Measurements from ENCODE around the gene GABRG3.

GABRG3 gene

DNA sequence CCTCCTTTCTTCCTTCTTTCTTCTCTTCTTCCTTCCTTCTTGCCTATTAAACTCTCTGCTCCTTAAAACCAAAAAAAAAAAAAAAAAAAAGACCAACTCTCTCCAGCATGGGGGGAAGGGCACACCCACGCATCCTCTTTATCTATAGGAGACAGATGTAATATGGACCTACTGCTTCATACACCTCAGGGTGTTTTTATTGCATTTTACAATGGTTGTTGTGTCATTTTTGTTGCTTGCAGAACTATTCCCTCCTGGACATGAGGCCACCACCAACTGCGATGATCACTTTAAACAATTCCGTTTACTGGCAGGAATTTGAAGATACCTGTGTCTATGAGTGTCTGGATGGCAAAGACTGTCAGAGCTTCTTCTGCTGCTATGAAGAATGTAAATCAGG lies 561.4 kb downstream of the GABRG3 start:
- DNase-seq = no peak

DNA sequence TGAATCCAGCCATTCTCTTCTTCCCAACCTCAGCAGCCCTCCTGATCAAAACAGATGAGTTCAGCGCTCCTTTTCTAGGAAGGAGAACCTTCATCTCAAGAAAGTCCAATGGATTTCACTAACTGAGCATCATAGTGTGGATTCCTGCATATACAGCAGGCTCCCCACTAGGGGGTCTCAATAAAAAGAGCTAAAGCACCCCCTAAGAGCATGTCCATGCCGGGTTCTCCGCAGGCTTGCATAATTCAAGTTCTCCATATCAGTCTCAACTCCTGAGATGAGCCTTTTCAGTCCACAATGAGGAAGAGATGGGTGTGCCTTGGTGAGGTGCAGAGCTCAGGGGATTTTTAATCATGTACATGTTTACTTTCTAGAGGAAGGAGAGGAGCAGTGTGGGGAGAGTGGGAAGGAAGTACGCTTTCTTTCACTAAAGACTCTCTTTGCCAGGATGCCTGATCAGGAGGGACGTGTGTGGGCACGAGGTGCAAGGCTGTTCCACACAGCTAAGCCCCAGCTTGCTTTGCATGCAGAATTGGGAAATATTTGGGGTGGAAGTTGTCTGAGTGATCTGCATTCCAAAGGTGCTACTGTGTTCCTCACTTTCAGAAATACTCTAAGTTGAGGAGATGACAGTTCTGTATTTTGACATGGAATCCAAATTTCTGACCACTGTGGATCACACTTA lies 564.6 kb downstream of the GABRG3 start:
- no peak for DNase-seq

DNA sequence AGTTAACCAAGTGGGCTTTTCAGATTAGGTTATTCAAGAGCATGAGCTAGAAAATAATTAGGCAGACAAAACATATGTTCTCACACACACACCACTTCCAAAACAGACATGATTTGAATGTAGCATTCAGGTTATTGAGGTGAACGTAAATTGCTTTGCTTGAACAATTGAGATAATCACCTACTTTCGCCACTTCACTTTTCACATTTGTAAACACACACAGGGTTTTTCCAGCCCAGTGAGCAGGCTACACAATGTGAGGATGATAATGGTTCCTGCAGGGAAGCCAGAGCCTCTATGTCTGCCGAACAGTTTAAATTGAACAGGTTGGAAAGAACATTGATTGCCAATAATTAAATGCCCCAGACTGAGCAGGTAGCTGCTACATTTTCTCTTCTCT lies 567.3 kb downstream of the GABRG3 start:
- no peak for DNase-seq

DNA sequence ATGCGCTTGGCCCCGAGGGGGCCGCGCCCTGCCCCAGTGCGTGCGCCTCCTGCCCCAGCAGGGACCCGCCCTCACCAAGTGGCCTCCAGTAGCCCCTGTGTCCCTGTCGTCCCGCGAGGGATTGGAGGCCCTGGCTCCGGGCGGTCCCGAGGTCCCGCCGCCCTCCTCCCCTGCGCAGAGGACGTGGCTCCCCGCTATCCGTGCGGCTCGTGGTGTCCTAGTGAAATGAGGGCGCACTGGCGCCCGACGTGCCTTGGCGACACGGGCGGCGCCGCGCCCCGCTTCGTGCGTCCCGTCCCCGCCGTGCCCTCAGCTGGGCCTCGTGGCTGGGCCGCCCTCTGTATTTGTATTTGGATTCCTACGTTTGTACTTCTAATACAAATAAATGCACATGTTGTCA lies 570.6 kb downstream of the GABRG3 start:
- DNase-seq = no peak

DNA sequence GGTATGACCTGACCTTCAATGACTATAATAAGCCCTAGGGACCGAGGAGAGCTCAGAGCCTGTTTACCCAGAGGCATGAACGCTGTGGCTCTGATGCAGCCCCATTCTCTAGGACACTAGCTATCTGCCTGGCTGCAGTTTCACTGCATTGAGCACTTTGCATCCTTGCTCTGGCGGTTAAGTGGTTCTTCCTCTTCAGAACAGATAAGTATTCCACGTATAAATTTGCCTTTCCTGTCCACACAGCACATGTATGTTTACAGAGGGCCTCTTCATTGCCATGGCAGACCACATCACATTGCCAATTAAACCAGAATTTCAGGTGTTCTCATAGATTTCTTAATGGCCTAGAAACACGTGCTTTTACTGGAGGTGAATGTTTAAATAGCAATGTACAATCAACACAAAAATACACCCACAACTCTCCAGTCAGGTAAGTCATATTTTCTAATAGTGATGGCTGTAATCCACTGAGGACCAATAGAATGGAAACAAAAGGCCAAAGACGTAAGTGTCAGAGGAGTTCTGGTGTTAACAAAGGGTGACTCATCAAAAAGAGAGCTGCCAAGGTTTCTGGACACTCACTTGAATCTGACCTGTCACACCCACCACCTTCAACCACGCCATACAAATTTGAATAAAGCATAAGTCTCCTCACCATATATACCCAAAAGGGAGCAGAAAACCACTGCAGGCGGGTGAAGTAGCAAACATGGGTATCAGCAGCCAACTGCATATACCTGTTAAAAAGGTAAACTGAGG lies 574.7 kb downstream of the GABRG3 start:
- DNase-seq = no peak

DNA sequence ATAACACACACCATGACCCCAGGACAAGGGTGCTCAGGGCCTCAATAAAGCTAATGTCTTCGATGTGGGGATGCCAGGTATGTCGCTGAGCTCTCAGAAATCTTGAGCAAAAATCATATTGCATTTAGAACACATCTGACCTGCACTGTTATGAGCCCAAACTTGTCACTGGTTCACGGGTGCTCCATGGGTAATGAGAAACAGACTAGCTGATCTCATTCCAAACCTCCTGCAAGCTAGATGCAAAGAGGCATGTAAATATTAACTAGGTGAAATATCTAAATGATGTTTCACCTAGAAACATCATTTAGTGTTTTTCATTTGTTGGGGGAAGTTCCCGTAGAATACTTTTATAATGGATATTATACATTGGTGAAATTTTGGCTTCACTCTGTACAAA lies 578.8 kb downstream of the GABRG3 start:
- DNase-seq = no peak

DNA sequence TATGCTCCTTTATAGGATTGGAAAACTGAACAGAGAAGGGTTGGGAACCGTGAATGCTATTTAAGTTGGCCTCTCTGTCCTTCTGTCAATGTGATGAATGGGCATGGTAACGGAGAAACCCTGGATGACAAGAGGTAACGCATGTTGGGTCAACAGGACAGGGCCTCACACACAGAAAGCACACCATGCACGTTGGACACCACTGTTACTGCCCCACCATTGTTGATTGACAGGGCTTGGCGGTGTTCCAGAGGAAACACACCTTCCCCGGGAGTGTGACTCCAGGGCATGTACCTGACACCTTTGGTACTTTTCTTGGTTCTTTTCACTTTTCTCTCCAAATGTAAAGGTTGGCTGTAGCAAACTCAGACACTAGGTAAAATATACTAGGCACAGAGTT lies 579.7 kb downstream of the GABRG3 start:
- DNase-seq = no peak

DNA sequence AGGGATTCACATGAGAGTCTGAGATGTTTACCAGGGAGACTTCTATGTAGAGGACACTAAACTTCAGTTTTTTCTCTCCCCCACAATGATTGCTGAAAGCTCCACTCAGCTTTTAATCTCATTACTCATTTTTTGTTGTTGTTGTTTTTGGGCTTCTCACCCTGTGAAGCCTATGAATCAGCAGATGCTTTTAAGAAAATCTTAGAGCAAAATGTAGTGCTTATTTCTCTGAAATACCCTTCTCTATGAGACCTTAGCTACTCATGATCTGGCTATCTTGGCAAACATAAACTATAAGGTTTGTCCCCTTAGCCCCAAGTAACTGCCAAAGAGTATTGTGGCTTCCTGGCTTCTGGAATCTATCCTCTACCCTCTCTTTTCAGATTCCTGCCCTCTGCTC lies 590.8 kb downstream of the GABRG3 start:
- DNase-seq = no peak

DNA sequence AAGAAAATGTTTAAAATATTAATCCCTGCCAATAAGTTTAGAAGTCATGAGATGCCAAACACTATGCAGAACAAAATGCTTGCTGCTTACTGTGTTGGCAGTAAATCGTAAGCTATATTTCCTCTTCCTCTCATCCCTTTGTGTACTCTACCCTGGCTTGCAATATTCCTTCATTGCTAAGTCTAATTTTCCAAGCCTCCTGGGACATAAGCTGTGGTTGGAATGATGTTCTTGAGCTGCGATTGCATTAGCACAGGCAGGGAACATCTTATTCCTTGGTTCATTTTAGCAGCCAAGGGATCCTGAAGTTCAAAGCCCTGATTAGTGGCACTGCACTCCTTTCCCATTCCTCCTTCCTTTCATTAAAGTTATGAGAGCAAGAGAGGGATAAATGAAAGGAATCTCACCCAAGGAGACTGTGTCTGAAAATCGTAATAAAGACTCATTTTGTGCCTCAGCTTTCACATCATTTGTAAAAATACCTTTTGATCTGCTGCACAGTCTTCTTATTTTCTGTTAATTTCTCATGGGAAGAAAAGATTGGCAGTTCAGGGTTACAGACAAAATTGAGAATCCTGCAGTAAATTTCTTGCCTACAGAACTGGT lies 592.9 kb downstream of the GABRG3 start:
- DNase-seq = no peak

DNA sequence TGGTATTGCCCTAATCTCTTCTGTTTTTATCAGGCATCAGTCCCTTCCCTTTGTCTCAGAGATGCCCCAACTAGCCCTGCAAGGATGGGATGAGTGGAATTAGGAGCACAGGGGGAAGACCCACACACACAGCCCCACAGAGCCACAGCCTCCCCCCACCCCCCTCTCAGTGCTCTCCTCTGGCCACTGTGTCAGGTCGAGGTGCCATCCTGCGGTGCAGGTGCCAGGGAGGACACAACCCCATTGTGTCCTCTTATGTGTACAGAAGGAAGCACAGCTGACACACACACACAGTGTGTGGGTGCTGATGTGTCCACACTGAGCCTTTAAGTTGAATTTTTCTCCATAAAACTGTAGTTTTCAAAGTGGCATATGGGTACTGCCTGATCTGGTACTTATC lies 593.7 kb downstream of the GABRG3 start:
- no peak for DNase-seq

DNA sequence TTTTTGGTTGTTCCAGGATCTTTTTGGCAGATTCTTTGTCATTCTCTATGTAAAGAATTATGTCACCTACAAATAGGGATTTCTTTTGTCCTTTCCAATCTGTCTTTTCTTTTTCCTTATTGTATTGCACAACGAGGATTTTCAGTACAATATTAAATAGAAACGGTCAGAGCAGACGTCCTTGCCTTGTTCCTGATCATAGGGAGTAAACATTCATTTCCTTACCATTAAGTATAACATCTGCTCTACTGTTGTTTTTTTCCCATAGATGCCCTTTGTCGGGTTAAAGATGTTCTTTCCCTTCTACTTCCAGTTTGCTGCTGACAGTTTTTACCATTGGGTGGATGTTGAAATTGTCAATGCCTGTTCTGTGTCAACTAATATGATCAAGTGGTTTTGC lies 599.8 kb downstream of the GABRG3 start:
- DNase-seq = no peak

DNA sequence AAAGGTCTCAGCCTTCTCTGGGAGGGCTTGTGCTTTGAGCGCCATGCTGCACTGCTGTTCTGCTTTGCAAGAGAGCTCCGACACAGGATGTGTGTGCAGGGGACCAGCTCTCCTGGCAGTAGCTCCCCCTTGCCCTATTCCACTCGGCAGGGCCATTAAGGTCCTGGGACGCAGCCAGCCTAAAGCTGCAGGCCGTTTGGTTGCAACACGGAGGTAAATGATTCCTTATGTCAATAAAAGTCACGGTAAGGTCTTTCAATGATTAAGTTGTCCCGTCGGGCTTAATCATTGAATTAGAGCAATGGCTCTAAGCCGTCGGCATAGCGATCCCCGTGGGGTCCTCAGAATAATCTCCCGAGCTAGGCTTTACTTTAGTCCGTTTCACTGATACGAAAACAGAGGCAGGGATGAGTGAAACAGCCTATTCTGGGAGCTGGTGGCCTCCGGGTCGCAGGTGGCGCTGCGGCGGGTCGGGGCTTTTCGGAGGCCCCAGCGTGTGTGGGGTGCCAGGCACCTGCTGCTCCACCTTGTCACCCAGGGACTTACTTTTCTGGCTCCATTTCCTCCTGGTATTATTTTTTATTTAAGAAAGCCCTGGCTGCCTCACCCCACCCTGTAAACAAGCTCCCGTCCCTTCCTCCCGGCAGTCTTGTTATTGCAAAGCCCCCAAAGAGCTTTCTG lies 603.0 kb downstream of the GABRG3 start:
- DNase-seq = no peak

DNA sequence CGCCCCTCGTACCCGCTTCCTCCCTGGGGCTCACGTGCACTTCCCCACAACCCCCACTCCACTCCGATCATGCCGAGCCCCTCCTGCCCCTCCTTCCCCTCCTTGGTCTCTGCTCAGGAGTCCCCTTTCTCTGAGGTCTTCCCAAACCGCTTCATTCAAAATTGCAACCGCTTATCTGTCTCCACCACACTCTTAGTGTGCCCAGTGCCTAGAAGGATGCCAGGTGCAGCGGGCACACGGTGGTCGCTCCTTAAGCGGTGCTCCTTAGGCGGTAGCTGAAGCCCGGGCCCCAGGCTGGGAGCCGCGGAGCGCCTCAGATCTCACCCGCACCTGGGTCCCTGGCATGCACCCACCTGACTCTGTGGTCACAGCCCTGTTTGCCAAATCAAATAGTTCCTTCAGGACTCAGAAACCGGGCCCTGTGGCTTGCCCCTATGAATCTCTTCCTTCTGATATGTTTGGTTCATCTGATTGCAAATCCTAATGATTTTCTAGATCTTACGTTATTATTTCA lies 603.6 kb downstream of the GABRG3 start:
- no peak for DNase-seq

DNA sequence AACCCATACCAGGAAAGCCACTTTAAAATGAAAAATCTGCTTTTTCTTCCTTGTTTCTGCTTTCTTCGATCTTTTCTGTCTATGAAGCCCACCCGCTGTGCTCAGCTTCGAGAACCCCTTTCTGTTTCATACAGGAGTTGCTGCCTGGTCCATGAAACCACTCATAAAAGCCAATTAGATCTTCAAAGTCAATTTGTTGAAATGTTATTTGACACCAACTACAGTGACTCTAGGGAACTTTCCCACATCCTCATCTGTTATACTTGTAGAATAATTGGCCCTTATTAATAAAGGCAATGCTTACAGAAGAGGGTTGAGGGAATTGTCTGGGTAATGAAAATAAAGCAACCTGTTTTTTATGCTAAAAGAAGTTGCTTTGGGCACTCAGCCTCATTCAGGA lies 604.5 kb downstream of the GABRG3 start:
- DNase-seq = no peak

DNA sequence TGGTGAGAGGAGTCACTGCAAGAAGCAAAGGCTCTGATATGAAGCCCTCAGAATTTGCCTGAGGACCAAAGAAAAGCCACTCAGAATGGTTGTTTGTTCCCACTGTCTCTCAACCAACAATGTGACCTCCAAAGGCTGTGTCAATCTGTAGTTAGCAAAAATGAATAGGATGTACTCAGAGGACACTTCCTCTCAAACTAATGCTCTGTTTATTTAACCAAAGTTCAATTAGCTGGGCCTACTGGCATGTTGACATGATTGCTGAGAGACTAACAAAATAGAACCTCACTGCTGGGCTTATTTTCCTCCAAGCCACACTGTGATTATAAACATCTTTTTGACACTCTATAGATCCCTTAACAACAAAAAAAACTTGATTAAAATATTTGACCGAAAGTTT lies 605.6 kb downstream of the GABRG3 start:
- no peak for DNase-seq

DNA sequence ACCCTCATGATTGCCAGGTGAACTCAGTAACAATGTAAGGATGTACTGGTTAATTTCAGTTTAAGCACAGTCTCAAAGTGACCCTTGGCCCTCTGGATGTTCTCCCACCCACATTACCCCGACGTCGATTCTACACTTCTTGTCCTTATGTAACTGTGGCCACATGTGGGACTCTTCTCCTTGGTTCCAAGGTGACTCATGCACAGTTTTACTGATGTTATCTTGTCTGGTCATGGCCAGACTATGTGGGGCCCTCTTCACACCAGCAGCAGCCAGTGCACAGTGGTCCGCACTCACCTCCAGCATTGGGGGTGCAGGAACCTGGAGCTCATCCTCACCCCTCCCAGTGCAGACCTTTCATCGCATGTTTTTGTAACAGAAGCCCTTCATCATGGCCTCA lies 608.8 kb downstream of the GABRG3 start:
- DNase-seq = no peak

DNA sequence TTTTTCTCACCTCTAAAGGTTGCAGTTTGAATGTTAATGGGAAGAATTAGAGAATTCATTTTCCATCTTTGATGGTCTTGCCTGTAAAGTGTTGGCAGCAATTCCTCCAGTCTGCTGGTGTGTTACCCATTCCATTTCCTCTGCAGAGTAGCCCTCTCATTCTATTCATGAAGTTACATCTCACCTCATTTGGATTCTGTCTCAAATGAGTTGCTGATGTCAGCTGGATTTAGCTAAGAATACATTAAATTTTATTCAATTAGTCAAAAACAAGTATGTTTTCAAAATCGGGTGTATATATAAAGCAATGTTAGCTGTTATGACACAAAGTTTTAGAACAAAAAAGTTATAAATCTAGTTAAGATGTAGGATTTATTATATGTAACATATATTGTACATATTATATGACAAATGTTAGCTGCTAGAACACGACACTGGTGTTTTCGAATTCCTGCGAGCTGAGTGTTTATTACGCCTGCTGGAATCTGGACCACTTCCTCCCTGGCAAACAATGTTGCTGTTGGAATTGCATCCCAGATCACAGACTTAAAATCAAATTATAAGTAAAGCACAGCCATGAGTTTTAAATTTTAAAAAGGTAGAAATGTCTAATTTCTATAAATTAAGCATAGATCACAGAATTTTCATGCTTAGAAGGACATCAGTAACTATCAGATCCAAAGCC lies 611.9 kb downstream of the GABRG3 start:
- DNase-seq = no peak

DNA sequence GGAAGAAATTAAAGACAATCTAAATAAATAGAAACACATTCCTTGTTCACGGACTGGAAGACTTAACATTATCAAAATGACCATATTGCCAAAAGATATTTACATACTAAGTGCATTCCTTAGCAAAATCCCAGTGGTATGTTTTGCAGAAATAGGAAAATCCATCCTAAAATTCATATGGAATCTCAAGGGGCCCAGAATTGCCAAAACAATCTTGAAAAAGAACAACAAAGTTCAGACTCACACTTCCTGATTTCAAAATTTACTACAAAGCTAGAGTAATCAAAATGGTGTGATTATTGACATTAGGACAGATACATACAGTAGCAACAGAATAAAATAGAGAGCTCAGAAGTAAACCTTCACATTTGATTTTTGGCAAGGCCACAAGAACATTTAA lies 612.7 kb downstream of the GABRG3 start:
- no peak for DNase-seq

DNA sequence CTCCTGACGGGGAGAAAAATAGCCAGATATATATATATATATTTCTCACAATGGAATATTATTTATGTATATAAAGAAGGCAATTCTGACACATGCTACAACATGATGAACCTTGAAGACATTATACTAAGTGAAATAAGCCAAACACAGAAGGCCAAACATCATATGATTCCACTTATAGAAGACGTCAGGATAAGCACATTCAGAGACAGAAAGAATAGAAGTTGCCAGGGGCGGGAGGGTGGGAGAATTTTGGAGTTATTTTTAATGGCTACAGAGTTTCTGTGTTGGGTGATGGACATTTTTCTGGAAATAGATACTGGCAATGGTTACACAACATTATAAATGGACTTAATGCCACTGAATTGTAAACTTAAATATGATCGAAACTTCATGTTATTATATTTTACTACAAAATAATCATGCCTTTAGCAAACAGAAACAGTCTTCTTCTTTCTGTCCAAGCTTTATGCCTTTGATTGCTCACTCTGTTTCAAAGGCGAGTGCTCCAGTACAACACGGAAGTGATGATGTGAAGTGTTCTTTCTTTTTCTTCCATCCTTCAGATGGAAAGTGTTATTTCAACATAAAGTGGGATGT lies 614.2 kb downstream of the GABRG3 start:
- no peak for DNase-seq

DNA sequence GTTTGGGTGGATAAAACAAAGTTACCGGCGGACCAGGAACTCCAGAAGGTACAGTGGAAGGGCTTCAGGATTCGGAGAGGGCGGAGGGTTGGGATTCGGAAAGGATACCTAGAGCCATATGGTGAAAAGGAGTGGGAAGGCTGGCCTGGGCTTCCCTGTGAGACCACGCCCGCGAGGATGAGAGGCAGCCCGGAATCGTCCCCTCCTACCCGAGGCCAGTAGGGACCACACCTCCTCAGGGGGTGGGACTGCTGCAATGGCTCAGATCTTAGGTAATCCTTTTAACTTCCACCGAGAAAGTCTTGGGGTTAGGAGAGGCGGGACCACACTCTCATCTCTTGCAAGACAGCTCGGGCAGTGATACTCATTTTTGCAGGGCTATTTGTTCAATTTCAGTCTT lies 616.8 kb downstream of the GABRG3 start:
- no peak for DNase-seq

DNA sequence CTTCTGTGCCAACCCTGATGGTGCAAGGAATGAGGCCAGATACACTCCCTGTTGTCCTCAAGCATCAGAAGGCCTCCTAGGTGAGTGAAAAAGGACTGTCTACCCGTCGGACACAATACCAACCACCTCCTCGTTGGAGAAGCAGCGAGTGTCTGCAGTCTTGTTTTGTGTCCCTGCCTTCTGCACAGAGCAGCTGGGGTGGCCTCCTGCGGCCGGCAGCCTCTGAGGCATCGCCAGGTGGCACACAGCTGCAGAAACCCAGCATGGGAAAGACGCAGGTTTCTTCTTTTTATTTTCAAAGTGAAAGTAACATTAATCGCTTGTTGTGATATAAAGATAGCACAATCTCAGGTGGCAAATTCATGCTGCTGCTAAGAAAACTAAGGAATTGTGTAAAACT lies 618.3 kb downstream of the GABRG3 start:
- DNase-seq = no peak

DNA sequence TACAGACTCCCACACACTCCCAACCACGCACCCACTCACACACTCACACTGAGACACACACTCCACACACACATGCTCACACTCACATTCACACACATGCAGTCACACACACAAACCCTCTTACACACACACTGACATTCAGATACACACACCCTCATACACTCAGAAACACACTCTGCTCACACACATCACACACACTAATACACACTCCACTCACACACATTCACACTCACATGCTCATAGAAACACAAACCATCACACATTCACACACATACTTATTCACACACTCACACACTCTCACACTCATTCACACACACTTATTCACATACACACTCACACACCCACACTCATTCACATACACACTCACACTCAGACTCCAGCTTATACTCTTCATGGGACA lies 618.8 kb downstream of the GABRG3 start:
- no peak for DNase-seq
